WTC11 (cell line): Measurements from ENCODE around the gene SKAP2.

ENCODE experiments used
- ATF1 ChIP-seq: sonication (generic); formaldehyde crosslinking; IDR thresholded peaks from 2 replicates; pipeline ENCODE4 v1.8.1; 2023; ENCODE audit warnings: mild to moderate bottlenecking, moderate library complexity, missing genetic modification reagents
- CBFB ChIP-seq: sonication (generic); formaldehyde crosslinking; IDR thresholded peaks from 2 replicates; pipeline ENCODE4 v1.8.1; 2022; ENCODE audit warnings: mild to moderate bottlenecking, low read depth, missing genetic modification reagents
- CTCF ChIP-seq: fragments of 200-600 bp; IDR thresholded peaks from 2 replicates; pipeline ENCODE4 v1.8.0; 2022; ENCODE audit warnings: antibody characterized with exemption
- HMGXB4 ChIP-seq: sonication (generic); formaldehyde crosslinking; IDR thresholded peaks from 2 replicates; pipeline ENCODE4 v1.8.1; 2023; ENCODE audit warnings: mild to moderate bottlenecking, moderate library complexity, missing genetic modification reagents
- NR3C1 ChIP-seq: sonication (generic); formaldehyde crosslinking; conservative IDR thresholded peaks from 2 replicates; pipeline ENCODE4 v1.8.1; 2023; ENCODE audit warnings: low read depth, mild to moderate bottlenecking, missing genetic modification reagents
- ZNF121 ChIP-seq: sonication (generic); formaldehyde crosslinking; IDR thresholded peaks from 2 replicates; pipeline ENCODE4 v1.8.0; 2023; ENCODE audit warnings: missing genetic modification reagents

- TF ChIP-seq NR3C1 (CRISPR knock-in tag) (no peak), ATF1 (CRISPR knock-in tag) (no peak), CTCF (no peak), CBFB (no peak), HMGXB4 (CRISPR knock-in tag) (no peak), ZNF121 (CRISPR knock-in tag) (no peak)
Measured at GRCh38 chr7:26782501-26782900, 81.9 kb downstream of the SKAP2 start.
